IPS-NIHi11 (cell line): ENCODE results near the gene VDAC2.
"Not testable (repeated sequence)": the region's sequence is repeated elsewhere in the genome, so short reads cannot be mapped to it uniquely, and the experiment has no call there.

Experiments used
- DNase-seq: peaks from one replicate; pipeline ENCODE4 v3.0.0; 2012; ENCODE audit warnings: mixed read lengths, low spot score

Gene VDAC2

DNA sequence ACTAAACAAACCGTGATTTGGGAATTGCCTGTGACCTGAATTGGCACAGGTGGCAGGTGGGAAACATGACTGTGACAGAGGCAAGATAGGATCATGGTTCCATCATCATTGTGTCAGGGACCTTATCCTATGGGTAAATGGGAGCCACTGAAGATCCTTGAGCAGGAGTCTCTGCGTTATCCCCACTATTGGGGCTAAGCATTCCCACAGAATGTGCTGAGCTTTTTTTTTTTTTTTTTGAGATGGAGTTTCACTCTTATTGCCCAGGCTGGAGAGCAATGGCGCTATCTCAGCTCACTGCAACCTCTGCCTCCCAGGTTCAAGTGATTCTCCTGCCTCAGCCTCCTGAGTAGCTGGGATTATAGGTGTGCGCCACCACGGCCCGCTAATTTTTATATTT lies 10.6 kb upstream of the VDAC2 start:
- DNase-seq, result not testable (repeated sequence)

DNA sequence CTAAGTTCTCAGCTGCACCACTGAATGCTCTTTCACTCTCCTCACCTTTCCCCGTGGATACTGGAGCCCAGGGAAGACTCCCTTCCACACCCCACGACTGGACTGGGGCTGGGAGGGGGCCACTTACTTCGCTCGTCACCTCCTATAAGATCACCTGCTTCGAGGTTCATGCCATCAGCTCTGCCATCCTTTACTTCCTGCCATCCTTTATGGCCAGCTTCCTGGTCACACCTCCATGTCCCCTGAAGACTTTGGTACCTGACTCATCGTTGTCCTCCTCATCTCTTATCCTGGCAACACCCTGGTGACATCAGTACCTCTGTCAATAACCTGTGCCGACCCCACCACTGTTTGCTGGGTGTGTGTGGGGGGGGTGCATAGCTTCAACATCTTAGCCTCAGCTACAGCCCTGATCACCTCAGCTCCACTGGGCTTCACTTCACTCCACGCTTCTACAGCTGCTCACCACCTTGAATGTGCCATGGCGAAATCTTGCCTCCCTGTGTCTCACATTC lies 8.7 kb upstream of the VDAC2 start:
- DNase-seq, result no peak

DNA sequence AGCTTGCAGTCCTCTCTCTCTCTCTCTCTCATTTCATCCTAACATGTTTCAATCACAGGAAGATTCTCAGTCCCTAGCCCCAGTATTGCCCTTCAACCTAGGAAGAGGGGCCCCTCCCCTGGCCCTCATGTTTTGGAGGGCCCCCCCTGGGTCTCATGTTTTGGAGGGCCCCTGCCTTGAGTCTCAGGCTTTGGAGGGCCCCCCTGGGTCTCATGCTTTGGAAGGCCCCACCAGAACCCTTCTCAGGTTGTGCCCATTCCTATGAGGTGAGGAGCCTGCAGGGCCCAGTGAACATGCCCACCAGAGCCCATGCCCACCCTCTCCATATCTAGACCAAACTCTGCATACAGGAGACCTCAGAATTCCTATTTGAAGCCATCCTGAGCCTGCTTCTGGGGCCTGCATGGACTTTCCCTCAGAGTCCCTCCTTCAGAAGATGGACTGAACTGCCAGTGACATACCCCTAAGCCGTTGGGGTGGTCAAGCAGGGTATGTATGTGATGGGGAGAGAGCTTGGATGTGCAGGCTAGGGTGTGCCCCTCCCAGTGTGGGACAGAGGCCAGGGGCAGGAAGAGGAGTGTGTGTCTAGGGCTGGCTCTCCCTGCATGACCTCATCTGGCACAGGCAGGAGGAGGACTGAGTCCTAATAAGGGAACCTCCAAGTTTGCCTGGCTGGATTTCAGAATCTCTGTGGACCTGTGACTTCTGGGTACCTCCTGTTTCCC lies 8.1 kb upstream of the VDAC2 start:
- peak; percentile 38 for DNase-seq

DNA sequence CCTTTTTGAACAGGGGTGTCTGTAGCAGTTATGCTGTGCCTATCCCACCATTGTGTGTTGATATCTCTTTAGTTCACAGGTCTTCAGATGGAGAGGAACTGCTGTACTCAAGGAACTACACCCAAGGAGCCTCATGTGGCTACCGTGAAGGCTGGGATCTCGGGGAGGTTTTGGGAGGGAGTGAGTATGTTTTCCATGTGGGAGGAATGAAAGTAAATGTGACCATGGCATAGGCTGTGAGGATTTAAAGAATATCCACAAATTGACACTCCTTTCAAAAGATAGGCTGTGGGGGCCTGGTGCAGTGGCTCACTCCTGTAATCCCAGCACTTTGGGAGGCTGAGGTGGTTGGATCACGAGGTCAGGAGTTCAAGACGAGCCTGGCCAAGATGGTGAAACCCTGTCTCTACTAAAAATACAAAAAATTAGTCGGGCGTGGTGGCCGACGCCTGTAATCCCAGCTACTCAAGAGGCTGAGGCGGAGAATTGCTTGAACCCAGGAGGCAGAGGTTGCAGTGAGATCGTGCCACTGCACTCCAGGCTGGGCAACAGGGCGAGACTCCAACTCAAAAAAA lies 7.5 kb upstream of the VDAC2 start:
- DNase-seq, result not testable (repeated sequence)

DNA sequence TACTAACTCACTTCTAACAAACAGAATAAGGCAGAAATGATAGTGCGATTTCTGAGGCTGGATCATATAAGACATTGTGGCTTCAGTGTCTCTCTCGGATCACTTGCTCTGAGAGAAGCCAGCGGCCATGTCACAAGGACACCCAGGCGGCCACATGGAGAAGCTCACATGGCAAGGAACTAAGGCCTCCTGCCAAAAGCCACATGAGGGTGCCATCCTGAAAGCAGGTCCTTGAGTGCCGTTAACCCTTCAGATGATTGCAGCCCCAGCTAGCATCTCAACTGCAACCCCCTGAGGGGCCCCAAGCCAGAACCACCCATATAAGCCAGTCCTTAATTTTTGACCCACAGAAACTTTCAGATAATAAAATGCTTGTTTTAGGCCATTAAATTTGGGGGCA lies 6.9 kb upstream of the VDAC2 start:
- no peak for DNase-seq

DNA sequence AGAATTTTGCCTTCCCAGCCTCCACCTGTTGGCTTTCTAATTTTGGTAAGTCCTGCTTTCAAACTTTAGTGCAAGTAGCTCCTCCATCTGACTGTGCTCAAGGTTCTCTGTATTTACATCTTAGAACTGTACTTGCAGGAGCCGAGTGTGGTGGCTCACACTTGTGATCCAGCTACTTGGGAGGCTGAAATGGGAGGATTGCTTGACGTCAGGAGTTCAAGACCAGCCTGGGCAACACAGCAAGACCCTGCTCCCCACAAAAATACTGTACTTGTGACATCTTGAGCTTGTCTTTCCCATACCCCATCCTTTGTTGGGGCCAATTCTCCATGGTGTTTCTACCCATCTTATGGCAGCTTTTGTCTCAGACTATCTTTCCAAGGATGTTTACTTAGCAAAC lies 4.7 kb upstream of the VDAC2 start:
- DNase-seq, result no peak

DNA sequence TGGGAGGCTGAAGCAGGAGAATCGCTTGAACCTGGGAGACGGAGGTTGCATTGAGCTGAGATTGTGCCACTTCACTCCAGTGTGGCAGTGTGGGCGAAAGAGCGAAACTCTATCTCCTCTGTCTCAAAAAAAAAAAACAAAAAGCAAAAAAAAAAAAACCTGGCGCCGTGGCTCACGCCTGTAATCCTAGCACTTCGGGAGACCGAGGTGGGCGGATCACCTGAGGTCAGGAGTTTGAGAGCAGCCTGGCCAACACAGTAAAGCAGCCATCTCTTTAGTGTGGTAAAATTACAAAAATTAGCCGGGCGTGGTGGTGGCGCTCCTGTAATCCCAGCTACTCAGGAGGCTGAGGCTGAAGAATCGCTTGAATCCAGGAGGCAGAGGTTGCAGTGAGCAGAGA lies 4.0 kb upstream of the VDAC2 start:
- not testable (repeated sequence) for DNase-seq

DNA sequence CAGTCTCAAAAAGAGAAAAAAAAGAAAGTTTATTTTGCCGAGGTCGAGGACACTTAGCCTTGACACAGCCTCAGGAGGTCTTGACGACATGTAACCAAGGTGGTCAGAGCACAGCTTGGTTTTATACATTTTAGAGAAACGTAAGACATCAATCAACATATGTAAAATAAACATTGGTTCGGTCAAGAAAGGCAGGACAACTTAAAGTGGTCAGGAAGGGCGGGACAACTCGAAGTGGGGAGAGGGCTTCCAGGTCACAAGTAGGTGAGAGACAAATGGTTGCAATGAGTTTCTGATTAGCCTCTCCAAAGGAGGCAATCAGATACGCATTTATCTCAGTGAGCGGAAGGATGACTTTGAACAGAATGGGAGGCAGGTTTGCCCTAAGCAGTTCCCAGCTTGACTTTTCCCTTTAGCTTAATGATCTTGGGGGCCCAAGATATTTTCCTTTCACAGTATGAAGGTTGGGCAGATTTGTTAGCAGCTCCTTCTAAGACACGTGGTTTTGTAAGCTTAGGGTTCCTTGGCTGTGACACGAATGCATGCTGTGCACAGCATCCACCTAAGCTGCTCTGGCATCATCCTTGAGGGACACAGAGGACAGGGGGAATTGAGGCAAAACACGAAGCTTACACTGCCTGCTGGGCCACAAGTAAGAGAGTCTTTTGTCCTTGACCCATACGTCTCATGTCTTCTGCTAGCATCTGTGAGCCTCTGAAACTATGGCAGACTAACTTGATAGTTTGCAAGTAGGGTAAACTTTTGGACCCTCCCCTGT lies 3.3 kb upstream of the VDAC2 start:
- DNase-seq, result no peak

DNA sequence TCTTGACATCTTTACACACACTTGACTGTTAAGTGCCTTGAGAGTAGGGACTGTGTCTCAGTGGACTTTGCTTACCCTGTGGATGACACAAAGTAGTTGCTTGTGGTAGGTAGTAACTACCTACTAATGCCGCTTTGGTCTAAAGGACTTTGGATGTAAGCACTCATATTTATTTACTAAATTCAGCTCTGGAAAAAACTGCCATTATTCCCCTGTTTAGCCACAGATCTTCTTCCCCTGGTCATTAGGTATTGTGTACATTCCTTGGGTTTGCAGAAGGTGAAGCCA lies 2.8 kb upstream of the VDAC2 start:
- DNase-seq, result no peak

DNA sequence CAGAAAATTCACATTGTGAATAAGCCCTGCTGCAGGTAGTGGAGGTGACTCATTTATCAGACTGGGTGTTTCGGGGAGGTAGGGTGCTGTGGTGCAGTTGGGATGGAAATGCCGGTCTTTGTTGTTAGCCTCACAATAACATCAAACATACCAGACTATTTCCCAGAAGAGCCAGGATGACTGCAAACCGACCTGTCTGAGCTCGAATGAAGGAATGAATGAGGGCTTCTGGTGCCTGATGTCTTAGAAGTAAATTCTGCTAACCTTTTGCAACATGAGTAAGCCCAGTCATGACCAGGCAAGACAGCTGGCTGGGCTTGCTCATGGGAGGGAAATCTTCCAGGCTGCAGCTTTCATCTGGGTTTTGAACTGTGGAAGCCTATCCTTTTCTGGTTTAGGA lies 2.4 kb upstream of the VDAC2 start:
- DNase-seq, result no peak

DNA sequence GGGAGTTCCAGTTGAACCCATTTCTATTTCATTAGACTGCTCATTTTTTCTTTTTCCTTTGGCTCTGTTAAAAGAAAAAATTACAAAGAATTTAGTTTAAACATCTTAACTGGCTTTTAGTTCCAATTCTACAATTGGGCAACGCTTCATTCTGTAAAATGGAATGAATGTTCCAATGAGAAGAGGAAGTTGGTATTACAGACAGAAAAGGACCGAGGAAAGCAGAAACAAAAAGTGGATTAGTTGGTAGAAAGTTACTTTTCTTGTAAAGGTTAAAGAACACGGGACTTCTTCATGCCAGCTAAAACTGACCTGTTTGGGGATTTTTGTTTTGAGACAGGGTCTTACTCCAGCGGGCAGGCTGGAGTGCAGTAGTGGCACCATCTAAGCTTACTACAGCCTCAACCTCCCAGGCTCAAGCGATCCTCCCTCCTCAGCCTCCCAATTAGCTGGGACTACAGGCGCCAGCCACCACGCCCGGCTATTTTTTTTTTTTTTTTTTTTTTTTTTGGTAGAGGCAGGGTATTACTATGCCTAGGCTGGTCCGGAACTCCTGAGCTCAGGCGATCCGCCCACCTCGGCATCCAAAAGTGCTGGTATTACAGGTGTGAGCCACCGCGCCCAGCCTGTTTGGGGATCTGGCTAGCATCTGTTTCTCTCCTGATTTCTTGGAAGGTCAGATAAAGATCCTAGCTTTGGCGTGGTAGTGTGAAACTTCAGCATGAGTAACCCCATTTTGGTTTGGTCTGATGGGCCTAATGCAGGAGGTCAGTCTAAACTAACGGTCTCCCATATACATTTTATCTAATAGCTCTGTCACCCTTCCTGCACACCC lies 1.3 kb upstream of the VDAC2 start:
- DNase-seq, result no peak

DNA sequence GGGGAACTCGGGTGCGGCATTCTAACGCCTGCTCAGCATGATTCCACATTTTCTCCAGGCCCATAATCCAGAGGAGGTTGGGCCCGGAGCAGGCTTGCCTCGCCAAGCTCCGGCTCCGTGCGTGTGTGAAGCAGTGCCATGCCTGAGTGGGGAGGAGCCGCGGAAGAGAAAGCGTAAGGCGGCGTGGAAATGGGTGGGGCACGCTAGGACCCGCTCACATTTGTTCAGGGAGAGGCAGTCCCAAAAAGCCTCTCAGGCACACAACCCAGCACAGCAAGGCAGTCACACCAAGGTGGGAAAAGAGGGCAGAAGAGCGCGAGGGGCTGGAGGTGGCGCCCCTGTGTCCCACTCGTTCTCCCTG lies 695 bp upstream of the VDAC2 start:
- DNase-seq, result peak; percentile 58

DNA sequence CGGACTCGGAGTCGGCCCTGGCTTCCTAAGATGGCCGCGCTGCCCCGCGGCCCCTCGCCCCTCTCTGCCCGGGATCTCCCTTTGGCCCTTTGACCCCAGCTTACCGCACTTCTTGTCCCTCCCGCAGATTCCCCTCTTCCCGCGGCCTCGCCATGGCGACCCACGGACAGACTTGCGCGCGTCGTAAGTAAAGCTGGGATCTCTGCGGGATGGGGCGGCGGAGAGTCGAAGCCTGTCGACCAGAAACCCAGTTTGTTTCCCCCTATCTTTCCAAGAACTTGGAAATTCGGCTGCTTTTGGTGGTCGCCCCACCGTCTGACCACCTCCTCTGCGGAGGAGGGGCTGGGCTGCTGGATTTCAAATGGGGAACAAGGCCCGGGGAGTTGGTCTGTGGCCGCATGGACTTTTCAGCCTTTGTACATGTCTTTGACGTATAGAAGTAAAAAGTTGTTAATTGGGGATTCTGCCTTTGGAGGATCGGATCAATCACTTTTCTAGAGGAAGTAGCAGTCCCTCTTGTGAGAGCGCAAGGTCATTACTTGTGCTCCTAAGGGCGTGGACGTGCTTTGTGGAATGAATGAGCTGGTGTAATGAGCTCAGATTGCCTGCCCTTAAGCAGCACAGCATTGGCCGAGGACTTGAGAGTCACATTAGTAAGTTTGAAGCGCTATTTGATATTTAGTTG lies 553 bp downstream of the VDAC2 start:
- DNase-seq, result peak; percentile 44

DNA sequence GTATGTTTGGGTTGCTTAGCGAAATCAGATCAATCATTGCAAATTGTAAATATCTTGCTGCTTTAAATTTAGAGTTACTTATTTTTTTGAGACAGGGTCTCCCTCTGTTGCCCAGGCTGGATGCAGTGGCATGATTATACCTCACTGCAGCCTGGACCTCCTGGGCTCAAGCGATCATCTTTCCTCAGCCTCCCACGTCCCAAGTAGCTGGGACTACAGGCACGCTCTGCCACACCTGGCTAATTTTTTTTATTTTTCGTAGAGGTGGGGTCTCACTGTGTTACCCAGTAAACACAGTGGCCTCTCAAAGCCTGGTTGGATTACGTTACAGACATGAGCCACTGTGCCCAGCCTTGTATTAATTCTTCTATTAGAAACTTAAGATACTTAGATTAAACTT lies 1.7 kb downstream of the VDAC2 start:
- DNase-seq, result no peak

DNA sequence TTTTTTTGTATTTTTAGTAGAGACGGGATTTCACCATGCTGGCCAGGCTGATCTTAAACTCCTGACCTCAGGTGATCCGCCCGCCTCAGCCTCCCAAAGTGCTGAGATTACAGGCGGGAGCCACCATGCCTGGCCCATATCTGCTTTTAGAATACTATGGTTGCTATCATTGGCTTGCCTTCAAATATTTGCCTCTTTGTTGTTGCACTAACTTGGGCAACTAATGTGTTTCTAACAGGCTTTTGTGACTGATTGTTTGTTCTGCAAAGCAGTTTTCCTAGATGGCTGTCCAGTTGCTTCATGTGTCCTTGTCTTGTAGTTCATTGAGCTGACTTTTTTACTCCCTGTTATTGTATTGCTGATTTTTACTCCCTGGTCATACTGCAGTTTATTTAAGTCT lies 9.7 kb downstream of the VDAC2 start:
- DNase-seq, result no peak

DNA sequence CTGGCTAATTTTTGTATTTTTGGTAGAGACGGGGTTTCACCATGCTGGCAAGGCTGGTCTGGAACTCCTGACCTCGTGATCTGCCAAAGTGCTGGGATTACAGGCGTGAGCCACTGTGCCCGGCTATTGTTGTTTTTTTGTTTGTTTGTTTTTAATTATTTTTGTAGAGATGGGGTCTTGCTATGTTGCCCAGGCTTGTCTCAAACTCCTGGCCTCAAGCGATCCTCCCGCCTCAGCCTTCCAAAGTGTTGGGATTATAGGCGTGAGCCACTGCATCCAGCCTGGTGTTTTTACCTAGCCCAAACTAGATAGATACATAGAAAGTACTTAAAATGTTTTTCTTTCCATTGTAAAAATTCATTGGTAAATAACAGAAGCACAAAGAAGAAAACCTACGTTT lies 10.9 kb downstream of the VDAC2 start:
- not testable (repeated sequence) for DNase-seq

DNA sequence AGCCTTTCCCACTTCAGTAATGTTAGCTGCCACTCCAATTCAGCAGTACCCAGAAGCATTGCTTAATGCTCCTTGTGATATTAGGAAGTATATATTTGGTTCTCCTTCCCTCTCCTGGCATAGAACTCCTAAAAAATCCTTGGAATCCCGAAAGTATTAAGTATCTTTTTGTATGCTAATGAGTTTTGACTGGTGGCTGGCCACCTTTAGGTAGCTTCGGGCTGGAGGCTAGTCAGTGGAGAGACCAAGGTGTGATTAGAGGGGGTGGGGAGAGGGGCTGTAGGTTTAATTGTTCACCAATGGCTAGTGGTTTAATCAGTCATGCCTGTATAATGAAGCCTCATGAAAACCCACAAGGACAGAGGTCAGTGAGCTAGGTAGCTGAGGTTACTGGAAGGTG lies 12.9 kb downstream of the VDAC2 start:
- peak; percentile 52 for DNase-seq

DNA sequence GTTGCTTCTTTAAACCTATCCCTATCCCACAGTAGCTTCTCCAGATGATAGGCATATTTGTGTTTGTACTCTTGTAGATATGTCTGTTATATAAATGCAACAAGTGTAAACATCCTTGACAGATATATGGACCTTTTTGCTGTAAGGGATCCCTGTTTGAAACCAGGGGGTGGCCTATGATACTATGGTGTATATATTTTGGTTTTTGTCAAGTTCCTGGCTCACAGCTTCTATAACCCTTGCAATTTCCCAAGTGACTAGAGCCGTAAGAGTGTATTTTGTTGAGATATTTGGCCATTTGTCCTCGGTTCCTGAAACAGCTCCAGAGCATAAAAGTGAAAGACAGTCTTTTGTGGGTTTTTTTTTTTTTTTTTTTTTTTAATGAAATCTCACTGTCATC lies 15.5 kb downstream of the VDAC2 start:
- no peak for DNase-seq

DNA sequence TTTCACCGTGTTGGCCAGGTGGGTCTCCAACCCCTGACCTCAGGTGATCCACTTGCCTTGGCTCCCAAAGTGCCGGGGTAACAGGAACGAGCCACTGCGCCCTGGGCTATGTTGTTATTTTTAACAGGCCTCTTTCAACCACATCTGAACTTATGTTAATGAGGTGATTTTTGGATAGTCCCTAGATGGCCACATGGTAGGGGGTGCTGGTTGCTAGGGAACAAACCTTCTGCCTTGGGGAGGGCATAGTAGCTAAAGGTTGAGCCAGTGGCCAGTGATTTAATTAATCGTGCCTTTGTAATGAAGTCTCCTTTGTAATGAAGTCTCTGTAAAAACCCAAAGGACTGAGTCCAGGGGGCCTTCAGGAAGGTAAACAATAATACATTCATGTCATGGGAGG lies 16.1 kb downstream of the VDAC2 start:
- DNase-seq, result no peak

DNA sequence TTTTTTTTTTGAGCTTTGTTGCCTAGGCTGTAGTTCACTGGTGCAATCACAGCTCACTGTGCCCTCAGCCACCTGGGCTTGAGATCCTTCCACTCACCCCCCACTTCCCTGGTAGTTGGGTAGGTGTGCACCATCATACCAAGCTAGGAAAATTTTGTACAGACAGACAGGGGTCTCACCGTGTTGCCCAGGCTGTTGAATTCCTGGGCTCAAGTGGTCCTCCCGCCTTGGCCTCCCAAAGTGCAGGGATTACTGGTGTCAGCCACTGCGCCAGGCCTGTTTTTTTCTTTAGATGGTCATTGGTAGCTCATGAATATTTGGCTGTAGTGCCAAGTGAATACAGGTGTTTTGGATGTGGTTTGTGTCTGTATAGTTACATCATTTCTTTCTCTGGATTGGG lies 17.7 kb downstream of the VDAC2 start:
- no peak for DNase-seq

DNA sequence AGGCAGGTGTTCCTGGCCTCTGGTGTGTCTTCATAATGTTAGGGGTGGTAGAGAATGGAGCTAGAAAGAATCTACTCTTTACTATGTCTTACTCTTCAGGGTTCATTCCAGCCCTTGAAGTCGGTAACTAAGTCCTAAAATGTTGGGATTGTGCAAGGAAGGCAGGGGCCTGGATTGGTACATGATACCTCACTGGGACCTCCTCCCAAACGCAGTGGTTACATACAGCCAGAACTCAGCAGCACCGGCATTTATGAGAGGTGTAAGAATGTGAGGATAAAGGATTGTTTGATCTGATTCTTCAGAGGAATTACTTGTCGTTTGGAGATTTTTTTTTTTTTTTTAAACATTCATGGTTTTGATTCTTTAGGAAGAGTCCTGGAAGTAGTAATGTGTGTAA lies 18.2 kb downstream of the VDAC2 start:
- DNase-seq, result no peak

DNA sequence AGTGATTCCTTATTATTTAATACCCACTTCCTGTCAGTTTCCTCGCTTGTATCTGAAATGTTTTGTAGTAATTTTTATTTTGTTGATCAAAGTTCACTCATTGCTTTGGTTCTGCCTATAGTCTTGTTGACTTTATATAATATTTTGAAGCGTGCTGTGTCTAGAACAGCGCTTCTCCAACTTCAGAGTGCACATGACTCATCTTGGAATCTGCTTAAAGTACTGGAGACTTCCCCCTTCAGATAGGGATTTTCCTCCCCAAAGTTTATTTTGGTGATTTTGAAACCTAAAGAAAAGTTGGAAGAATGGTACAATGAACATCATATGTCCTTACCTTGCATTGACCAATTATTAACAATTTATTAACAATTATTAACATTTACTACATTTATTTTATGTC lies 19.4 kb downstream of the VDAC2 start:
- DNase-seq, result no peak
